GM06990 (cell line): ENCODE measurements around the gene CNTNAP2.

Experiments used
- DNase-seq: peaks from one replicate; pipeline ENCODE4 v3.0.0-alpha.2; 2011; ENCODE audit not compliant: insufficient read length; ENCODE audit errors: extremely low read depth
- H3K27me3 ChIP-seq: replicated peaks from 2 replicates; pipeline ENCODE4 v1.6.0; 2011; ENCODE audit warnings: low read length; ENCODE audit not compliant: control insufficient read depth, insufficient read depth
- H3K36me3 ChIP-seq: 2 replicates; pipeline ENCODE4 v1.5.1; 2011; ENCODE audit warnings: low read length; ENCODE audit not compliant: control insufficient read depth, insufficient read depth
- H3K4me3 ChIP-seq: replicated peaks from 2 replicates; pipeline ENCODE4 v1.5.1; 2011; ENCODE audit warnings: low read depth, mild to moderate bottlenecking, control low read depth, low read length
- TF ChIP-seq, protein P1 (sequence below): IDR thresholded peaks from 2 replicates; pipeline ENCODE4 v1.5.1; 2011; ENCODE audit warnings: low read length, control low read depth, mild to moderate bottlenecking, inconsistent platforms; ENCODE audit not compliant: insufficient read depth, poor library complexity, severe bottlenecking

CNTNAP2 gene

DNA sequence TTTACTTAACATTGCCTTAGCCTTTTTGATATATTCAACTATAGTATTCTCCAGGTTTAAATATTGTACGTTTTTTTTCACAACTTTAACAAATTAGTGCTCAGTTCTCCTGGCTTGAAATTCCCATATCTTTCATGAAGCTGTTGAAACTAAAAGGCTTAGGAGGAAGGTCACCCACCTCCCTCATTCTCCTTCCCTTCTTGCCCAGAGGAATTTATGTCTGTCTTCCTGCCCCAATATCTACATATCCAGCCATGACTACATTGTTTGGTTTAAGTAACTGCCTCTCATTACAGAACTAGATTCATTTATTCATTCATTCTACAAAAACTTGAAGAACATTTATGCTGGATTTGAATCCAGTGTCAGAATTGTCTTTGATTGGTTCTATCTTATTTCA lies 2219.2 kb downstream of the CNTNAP2 start:
- Histone ChIP-seq H3K36me3 (no peaks in the 10 kb centered on the region), H3K27me3 (no peaks in the 10 kb centered on the region; the same call in 1 of the 2 replicates), H3K4me3 (no peak overlapping the region)
- no peak for DNase-seq
- TF ChIP-seq, protein P1, sequence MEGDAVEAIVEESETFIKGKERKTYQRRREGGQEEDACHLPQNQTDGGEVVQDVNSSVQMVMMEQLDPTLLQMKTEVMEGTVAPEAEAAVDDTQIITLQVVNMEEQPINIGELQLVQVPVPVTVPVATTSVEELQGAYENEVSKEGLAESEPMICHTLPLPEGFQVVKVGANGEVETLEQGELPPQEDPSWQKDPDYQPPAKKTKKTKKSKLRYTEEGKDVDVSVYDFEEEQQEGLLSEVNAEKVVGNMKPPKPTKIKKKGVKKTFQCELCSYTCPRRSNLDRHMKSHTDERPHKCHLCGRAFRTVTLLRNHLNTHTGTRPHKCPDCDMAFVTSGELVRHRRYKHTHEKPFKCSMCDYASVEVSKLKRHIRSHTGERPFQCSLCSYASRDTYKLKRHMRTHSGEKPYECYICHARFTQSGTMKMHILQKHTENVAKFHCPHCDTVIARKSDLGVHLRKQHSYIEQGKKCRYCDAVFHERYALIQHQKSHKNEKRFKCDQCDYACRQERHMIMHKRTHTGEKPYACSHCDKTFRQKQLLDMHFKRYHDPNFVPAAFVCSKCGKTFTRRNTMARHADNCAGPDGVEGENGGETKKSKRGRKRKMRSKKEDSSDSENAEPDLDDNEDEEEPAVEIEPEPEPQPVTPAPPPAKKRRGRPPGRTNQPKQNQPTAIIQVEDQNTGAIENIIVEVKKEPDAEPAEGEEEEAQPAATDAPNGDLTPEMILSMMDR = no peak

DNA sequence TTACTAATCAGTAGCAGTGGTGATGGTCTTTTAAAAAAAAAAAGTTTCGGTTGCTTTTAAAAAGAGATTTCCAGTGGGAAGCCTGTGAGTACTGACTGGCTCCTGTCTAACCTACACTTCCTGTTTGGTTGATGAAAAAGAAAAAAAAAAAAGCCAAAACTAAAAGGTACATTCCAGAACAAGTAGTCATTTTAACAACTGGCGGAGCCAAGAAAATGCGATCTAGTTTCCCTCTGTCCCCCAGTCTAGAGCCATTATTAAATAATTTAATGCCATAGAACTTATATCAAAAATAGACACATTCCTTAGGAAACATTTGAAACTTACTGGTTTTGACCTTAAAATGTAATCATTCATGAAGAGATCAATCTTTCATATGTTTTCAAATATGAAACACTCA lies 2219.8 kb downstream of the CNTNAP2 start:
- Histone ChIP-seq H3K36me3 (no peaks in the 10 kb centered on the region), H3K27me3 (no peaks in the 10 kb centered on the region; the same call in 1 of the 2 replicates), H3K4me3 (no peak overlapping the region)
- TF ChIP-seq, protein P1 = no peak
- no peak for DNase-seq

DNA sequence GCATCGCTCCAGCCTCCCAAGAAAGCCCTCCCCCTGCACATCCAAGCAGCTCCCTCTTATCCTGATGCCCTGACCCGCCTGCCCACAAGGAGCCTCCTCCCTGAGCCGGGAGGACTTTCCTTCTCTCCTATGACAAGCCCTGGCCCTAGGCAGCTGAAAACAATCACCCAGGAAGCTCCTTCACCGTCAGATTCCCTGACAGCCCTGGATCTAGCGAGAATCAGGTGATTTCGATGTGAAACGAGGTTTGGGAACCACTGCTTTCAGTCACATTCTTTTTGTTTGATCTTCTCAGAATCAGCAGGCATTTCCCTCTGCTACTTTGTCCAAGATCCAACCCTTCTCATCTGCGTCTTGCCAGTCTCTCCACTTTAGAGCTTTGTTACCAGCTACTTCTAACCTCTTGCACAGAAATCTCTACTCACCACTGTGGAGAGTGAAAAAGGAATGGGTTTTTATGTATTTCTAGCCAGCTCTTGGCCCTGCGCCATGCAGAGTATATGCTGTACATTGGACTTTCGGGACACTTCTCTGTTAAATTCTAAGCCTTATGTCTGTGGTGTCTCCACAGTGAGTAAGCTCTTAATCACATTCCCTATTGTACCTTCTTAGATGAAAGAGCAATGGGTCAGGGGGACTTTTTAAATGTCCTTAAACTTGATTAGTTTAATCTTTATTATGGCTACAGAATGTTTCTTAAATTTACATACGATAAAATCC lies 2220.8 kb downstream of the CNTNAP2 start:
- no peaks in the 10 kb centered on the region; the same call in 1 of the 2 replicates for H3K27me3 ChIP-seq
- DNase-seq = no peak
- H3K36me3 ChIP-seq = no peaks in the 10 kb centered on the region
- TF ChIP-seq, protein P1 = no peak
- H3K4me3 ChIP-seq = no peak overlapping the region

DNA sequence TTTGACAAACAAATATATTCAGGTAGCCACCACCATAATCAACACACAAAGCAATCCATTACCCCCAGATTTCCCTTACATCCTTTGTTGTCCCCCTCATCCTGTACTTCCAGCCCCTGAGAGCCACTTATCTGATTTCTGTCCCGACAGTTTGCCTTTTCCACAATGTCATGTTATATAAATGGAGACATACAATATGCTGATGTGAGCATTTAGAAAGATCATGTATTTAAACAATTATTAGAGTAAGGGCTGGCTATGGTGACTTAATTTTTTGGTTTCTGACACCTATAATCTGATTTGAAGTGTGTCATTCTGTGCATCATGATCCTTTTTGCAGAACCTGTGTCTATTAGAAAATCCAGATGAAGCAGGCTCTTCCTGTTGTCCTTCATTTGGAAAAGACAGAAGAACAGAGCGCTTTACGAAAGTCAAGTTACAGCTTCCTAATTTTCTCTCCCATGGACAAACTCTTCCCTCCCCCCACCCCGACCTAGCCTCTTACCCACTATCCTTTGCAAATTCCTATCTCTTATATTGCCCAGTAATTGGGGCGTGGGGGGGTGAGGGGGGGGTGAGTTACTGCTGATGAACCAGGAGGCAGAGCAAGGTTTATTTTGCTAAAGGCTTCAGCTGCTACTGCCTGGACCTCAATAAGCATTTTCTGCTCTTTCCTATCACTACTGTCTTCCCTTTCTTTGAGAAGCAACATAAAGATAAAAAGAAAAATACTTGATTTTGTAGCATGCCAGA lies 2221.6 kb downstream of the CNTNAP2 start:
- H3K36me3 ChIP-seq = no peaks in the 10 kb centered on the region
- TF ChIP-seq, protein P1 = no peak
- DNase-seq = no peak
- H3K27me3 ChIP-seq = no peaks in the 10 kb centered on the region; the same call in 1 of the 2 replicates
- no peak overlapping the region for H3K4me3 ChIP-seq

DNA sequence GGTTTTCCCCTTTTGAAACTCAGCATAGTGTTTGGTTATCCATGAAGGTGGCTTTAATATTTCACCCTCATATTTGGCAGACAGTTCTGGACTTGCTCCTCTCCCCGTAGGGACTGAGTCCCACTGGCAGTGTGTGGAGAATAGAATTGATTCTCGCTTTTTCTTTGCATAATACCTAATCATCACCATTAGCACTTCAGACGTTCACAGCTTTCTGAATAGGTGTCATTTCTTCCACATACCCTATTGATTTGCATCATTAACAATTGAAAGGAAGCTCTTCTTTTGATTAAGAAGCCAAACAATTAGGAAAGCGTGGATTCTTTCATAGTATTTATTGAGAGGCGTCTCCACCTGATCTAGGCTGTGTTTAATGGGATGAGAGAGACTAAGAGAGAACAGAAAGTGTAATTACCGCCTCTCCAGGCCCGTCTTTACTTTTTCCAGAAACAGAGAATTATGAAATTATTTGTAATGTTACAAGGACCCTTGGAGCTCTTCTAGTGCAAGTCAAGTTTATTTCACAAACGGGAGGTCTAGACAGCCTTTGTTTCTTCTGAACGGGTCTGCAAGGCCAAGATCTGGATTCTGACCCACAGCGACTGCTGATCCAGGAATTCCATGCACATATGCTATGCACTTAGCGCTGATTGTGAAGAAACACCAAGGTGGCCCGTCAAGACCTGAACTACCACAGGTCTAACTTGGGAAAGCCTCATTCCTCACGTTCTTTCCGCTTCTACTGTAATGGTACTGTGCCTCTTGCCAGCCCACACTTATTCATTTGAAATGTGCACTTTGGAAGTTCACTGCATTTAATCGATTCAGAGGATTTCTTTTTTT lies 2224.1 kb downstream of the CNTNAP2 start:
- no peak overlapping the region for H3K4me3 ChIP-seq
- DNase-seq = no peak
- H3K27me3 ChIP-seq = no peaks in the 10 kb centered on the region; the same call in 1 of the 2 replicates
- no peaks in the 10 kb centered on the region for H3K36me3 ChIP-seq
- TF ChIP-seq, protein P1 = no peak
